SU-DHL-6 (cell line): ENCODE data around the gene SH3BP5.

ENCODE experiments used
- H2AFZ ChIP-seq: fragments of 200-600 bp; sonication (generic); 2 replicates; pipeline ENCODE4 v1.6.1; 2014; ENCODE audit warnings: low read depth, mild to moderate bottlenecking, moderate library complexity, mixed read lengths, antibody characterized with exemption, low read length; ENCODE audit not compliant: severe bottlenecking
- H3F3A ChIP-seq: fragments of 200-600 bp; shearing (Covaris generic); 2 replicates; pipeline ENCODE4 v1.6.0; 2016; ENCODE audit warnings: antibody characterized with exemption, mild to moderate bottlenecking; ENCODE audit not compliant: insufficient read depth
- H3K27ac ChIP-seq: fragments of 200-600 bp; sonication (generic); 2 replicates; pipeline ENCODE4 v1.5.1; 2016; ENCODE audit warnings: low read depth, mild to moderate bottlenecking, low read length, moderate library complexity, mixed read lengths
- H3K27me3 ChIP-seq: fragments of 200-600 bp; sonication (generic), shearing (Covaris generic); 2 replicates; pipeline ENCODE4 v1.6.0; 2014; ENCODE audit warnings: mild to moderate bottlenecking, low read length
- H3K36me3 ChIP-seq: fragments of 200-600 bp; sonication (generic); 2 replicates; pipeline ENCODE4 v1.6.1; 2014; ENCODE audit warnings: mild to moderate bottlenecking, low read length, mixed read lengths
- H3K4me2 ChIP-seq: fragments of 300-600, 200-600 bp; shearing (Covaris generic), sonication (generic); 2 replicates; pipeline ENCODE4 v1.6.0; 2014; ENCODE audit warnings: low read length, low read depth, mild to moderate bottlenecking; ENCODE audit not compliant: poor library complexity, severe bottlenecking
- H3K4me3 ChIP-seq: fragments of 200-600 bp; sonication (generic); 2 replicates; pipeline ENCODE4 v1.5.1; 2014; ENCODE audit warnings: antibody characterized with exemption, low read length, mild to moderate bottlenecking, mixed read lengths; ENCODE audit not compliant: insufficient read depth, poor library complexity, severe bottlenecking
- H3K79me2 ChIP-seq: fragments of 200-600 bp; sonication (generic); 2 replicates; pipeline ENCODE4 v1.6.1; 2014; ENCODE audit warnings: mild to moderate bottlenecking, low read length, moderate library complexity; ENCODE audit not compliant: insufficient read depth
- H3K9ac ChIP-seq: fragments of 200-600 bp; sonication (generic); 2 replicates; pipeline ENCODE4 v1.7.0; 2014; ENCODE audit warnings: mild to moderate bottlenecking, low read length
- H3K9me2 ChIP-seq: fragments of 200-600 bp; sonication (generic); replicated peaks from 2 replicates; pipeline ENCODE4 v1.6.1; 2014; ENCODE audit warnings: low read length; ENCODE audit not compliant: insufficient read depth
- H3K9me3 ChIP-seq: fragments of 200-600 bp; sonication (generic); 2 replicates; pipeline ENCODE4 v1.6.1; 2014; ENCODE audit warnings: low read length, mixed read lengths; ENCODE audit not compliant: insufficient read depth
- H4K20me1 ChIP-seq: fragments of 200-600 bp; sonication (generic); 2 replicates; pipeline ENCODE4 v1.6.1; 2014; ENCODE audit warnings: low read depth, mild to moderate bottlenecking, antibody characterized with exemption, low read length, moderate library complexity, mixed read lengths
- EZH2phosphoT487 ChIP-seq: fragments of 200-600 bp; sonication (generic), shearing (Covaris generic); conservative IDR thresholded peaks from 2 replicates; pipeline ENCODE4 v1.6.1; 2018; ENCODE audit warnings: mild to moderate bottlenecking, antibody characterized with exemption, low read length, moderate library complexity, mixed read lengths
- TF ChIP-seq, protein P1 (sequence below): fragments of 200-600 bp; sonication (generic); IDR thresholded peaks from one replicate; pipeline ENCODE4 v1.5.1; 2017; ENCODE audit warnings: antibody characterized with exemption, mild to moderate bottlenecking, low read length, moderate library complexity; ENCODE audit not compliant: insufficient read depth, poor library complexity, severe bottlenecking

SH3BP5 gene

DNA sequence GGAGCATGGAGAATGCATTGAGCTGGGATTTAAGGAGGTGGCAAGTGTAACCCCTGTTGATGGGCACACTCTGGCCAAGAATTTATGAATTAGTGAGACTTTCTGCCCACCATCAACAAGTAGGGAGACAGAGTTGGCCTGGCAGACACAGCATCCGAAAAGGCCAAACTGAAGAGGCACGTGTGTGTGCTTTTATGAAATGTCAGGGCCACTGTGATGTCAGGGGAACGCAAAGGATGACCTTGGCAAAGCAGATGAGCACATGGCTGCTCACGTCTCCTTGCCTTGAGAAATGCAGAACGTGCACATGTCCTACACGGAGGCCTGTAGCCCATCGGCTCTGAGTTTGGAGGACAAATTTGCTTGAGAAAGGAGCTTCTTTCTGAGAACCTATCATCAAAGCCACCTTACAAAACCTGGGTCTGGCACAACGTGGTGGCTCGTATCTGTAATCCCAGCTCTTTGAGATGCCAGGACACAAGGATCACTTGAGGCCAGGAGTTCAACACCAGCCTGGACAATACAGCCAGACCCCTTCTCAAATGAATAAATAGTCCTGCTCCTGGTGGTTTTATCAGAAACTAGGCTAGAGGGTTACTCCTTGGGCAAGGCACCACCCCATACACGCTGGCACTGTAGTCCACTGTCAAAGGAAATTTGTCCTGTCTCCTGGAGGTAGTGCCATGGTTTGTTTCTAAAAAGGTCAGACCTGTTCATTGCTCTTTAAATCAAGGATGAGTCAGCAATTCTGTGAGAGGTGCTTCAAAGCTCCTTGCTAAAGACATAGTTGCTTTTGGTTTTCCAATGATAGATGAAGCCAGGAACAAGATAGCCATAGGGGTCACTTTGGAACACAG is 941 bp upstream of the SH3BP5 start:
- Histone ChIP-seq H3K27ac (no peak overlapping the region), H2AFZ (peak overlapping the region; percentile 80), H3K36me3 (no peaks in the 10 kb centered on the region), H3K79me2 (no peaks in the 10 kb centered on the region), H4K20me1 (no peaks in the 10 kb centered on the region), H3K9ac (peak overlapping the region; percentile 61; the same call in 1 of the 2 replicates), H3K9me2 (no peaks in the 10 kb centered on the region), H3K4me2 (peak overlapping the region; percentile 63), H3K4me3 (peak overlapping the region; percentile 64), H3K27me3 (no peaks in the 10 kb centered on the region), H3K9me3 (no peaks in the 10 kb centered on the region), H3F3A (0 out of 2 replicates have a peak, but pooled peaks cover 7% of the 10 kb centered on the region)
- TF ChIP-seq, protein P1, sequence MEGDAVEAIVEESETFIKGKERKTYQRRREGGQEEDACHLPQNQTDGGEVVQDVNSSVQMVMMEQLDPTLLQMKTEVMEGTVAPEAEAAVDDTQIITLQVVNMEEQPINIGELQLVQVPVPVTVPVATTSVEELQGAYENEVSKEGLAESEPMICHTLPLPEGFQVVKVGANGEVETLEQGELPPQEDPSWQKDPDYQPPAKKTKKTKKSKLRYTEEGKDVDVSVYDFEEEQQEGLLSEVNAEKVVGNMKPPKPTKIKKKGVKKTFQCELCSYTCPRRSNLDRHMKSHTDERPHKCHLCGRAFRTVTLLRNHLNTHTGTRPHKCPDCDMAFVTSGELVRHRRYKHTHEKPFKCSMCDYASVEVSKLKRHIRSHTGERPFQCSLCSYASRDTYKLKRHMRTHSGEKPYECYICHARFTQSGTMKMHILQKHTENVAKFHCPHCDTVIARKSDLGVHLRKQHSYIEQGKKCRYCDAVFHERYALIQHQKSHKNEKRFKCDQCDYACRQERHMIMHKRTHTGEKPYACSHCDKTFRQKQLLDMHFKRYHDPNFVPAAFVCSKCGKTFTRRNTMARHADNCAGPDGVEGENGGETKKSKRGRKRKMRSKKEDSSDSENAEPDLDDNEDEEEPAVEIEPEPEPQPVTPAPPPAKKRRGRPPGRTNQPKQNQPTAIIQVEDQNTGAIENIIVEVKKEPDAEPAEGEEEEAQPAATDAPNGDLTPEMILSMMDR, result no peak
- no peak for TF ChIP-seq EZH2phosphoT487

DNA sequence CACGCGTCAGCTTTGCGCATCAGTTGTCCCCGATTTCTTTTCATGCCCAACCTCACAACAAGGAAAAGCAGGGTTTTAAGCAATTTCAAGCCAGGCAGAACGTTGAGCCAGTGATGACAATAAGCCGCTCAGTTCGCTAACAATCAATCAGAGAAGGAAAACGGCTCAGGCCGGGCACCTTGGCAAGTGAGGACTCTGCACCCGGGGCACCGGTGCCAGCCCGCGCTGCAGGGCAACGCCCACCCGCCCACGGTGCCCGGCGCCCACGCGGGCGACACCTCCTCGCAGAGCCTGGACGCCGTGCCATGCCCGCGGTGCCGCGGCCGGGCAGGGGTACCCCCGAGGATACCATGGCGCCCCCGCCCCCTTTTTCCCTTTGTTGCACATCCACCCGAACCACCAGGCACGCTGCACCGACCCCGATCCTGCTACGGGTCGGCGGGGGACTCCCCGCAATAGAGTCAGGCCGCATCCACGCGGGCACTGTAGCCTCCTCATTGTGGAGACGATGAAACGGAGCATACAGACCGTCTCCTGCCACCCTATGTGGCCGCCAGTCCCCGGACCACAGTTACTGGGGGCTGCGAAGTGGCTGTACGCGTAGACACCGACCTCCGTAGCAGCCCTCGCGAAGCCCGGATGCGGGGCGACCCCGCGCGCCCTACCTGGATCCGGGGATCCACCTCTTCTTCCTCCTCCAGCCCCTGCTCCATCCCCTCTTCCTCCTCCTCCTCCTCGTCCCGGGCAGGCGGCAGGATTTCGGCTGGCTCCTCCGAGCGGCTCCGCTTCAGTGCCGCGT is 581 bp downstream of the SH3BP5 start:
- Histone ChIP-seq H3F3A (0 out of 2 replicates have a peak, but pooled peaks cover 7% of the 10 kb centered on the region), H3K4me3 (peak overlapping the region; percentile 64), H3K27ac (no peak overlapping the region), H3K9me3 (no peaks in the 10 kb centered on the region), H3K36me3 (no peaks in the 10 kb centered on the region), H3K9ac (peak overlapping the region; percentile 61), H2AFZ (peak overlapping the region; percentile 80), H3K27me3 (no peaks in the 10 kb centered on the region), H3K4me2 (peak overlapping the region; percentile 63), H3K79me2 (no peaks in the 10 kb centered on the region), H3K9me2 (no peaks in the 10 kb centered on the region), H4K20me1 (no peaks in the 10 kb centered on the region)
- no peak for TF ChIP-seq EZH2phosphoT487
- TF ChIP-seq, protein P1, result no peak

DNA sequence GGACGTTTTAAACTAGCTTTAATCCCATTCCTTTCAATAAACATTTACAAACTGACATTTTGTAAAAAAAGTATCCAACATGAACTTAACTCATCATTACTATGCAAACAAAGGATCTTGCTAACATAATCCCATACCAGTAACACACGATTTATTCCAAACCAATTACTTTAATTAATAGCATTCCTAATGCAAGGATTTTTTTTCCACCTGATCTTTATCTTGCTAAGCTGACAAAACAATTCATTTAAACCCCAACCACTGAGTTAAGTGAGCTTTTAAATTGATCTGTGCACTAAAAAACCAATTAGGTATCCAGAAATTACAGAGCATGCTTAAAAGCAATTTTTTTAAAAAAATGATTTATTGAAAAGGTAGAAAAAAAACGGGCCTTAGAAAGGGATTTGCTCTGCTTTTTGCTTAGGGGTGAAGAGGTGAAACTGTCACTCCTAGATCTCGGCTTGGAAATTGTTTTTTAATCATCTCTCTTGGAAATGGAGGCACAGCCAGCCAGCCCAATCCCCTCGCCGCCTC is 1.2 kb downstream of the SH3BP5 start:
- TF ChIP-seq EZH2phosphoT487, result no peak
- TF ChIP-seq, protein P1, result no peak
- Histone ChIP-seq H4K20me1 (no peaks in the 10 kb centered on the region), H3F3A (0 out of 2 replicates have a peak, but pooled peaks cover 7% of the 10 kb centered on the region), H2AFZ (no peak overlapping the region), H3K79me2 (no peaks in the 10 kb centered on the region), H3K27ac (no peak overlapping the region), H3K36me3 (no peaks in the 10 kb centered on the region), H3K4me2 (peak overlapping the region; percentile 63), H3K9me2 (no peaks in the 10 kb centered on the region), H3K4me3 (no peak overlapping the region), H3K27me3 (no peaks in the 10 kb centered on the region), H3K9me3 (no peaks in the 10 kb centered on the region), H3K9ac (no peak overlapping the region)
